Right renal pelvis (tissue), 4 donors: ENCODE measurements around the gene NBAS. TPM values are rescaled to one million over a fixed set of nuclear protein-coding genes. Genes with fewer than 3 reads are reported as not detected.
"Not testable (repeated sequence)": the region's sequence is repeated elsewhere in the genome, so short reads cannot be mapped to it uniquely, and the experiment has no call there.

Experiments used
- DNase-seq, 4 donors: peaks; one replicate each; pipeline ENCODE4 v3.0.0-alpha.2; 2013; ENCODE audit warnings: low read depth in 4 of 4, low spot score in 3 of 4, missing footprints in 1 of 4
- polyA plus RNA-seq, 4 donors: library from polyadenylated mRNA; unstranded; fragments of 120-200 nt; gene quantifications; one replicate each; pipeline ENCODE4 v1.2.1, GENCODE V29; 2013; ENCODE audit not compliant: insufficient read length in 4 of 4

The NBAS gene
- polyA plus RNA-seq, 4 donors = 49.6 to 58.1 (median 56.3) TPM

- no peak for DNase-seq
These were observed 318.1 kb downstream of the NBAS start for GRCh38 chr2:15242936-15243461.

- DNase-seq = no peak
These were observed 319.2 kb downstream of the NBAS start for GRCh38 chr2:15241929-15242328.

GRCh38 chr2:15241201-15241600 is 319.9 kb downstream of the NBAS start:
- no peak for DNase-seq

- DNase-seq = no peak
These were observed 323.1 kb downstream of the NBAS start for GRCh38 chr2:15238028-15238427.

- DNase-seq = no peak
These were observed 330.4 kb downstream of the NBAS start for GRCh38 chr2:15230599-15231192.

- DNase-seq = no peak
These were observed 334.5 kb downstream of the NBAS start for GRCh38 chr2:15226661-15227060.

- no peak for DNase-seq
These were observed 336.0 kb downstream of the NBAS start for GRCh38 chr2:15225131-15225530.

GRCh38 chr2:15224641-15225040 is 336.5 kb downstream of the NBAS start:
- DNase-seq = no peak

- DNase-seq = no peak
These were observed 337.2 kb downstream of the NBAS start for GRCh38 chr2:15223887-15224286.

- no peak for DNase-seq
These were observed 338.3 kb downstream of the NBAS start for GRCh38 chr2:15222856-15223255.

- no peak for DNase-seq
These were observed 340.5 kb downstream of the NBAS start for GRCh38 chr2:15220603-15221002.

GRCh38 chr2:15218423-15219086 is 342.6 kb downstream of the NBAS start:
- DNase-seq = no peak

GRCh38 chr2:15212249-15212648 is 348.9 kb downstream of the NBAS start:
- DNase-seq = no peak

- DNase-seq = not testable (repeated sequence)
These were observed 350.6 kb downstream of the NBAS start for GRCh38 chr2:15210542-15210941.

GRCh38 chr2:15206419-15206818 is 354.7 kb downstream of the NBAS start:
- no peak for DNase-seq

GRCh38 chr2:15205562-15205961 is 355.6 kb downstream of the NBAS start:
- DNase-seq = no peak

GRCh38 chr2:15201009-15201408 is 360.1 kb downstream of the NBAS start:
- DNase-seq = no peak

- no peak for DNase-seq
These were observed 360.6 kb downstream of the NBAS start for GRCh38 chr2:15200581-15200980.

GRCh38 chr2:15198051-15198450 is 363.1 kb downstream of the NBAS start:
- DNase-seq = no peak

GRCh38 chr2:15195813-15196212 is 365.3 kb downstream of the NBAS start:
- no peak for DNase-seq

- no peak for DNase-seq
These were observed 369.3 kb downstream of the NBAS start for GRCh38 chr2:15191789-15192188.

GRCh38 chr2:15189216-15189615 is 371.9 kb downstream of the NBAS start:
- DNase-seq = no peak
